ENCODE data around the gene GJA8.

DNA sequence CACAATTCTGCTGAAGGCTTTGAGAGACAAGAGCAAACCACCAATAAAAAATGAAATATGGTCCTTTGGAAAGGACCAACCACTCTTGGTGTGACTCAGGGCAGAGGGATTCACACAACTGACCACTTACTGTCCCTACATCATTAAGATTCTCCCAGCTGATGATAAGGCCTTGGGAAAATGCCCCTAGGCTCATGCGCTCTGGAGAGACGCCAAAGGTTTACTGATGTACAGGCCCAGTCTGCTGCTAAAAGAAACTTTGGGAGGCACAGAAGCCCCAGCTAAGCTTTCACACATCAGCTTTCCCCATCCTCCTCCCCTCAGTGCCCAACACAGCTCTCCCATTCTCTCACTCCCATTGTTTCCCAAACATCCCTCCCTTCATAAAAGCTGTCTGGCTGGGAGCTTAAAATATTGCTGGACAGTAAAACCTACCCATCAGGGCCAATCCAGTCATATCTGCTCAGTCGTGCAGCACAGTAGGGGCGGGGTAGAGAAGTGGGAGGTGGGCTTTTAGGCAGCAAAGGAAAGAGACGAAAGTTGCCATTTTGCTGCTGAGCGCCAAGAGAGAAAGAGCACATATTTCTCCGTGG, at the start of gene GJA8:
- TF ChIP-seq, protein P1, sequence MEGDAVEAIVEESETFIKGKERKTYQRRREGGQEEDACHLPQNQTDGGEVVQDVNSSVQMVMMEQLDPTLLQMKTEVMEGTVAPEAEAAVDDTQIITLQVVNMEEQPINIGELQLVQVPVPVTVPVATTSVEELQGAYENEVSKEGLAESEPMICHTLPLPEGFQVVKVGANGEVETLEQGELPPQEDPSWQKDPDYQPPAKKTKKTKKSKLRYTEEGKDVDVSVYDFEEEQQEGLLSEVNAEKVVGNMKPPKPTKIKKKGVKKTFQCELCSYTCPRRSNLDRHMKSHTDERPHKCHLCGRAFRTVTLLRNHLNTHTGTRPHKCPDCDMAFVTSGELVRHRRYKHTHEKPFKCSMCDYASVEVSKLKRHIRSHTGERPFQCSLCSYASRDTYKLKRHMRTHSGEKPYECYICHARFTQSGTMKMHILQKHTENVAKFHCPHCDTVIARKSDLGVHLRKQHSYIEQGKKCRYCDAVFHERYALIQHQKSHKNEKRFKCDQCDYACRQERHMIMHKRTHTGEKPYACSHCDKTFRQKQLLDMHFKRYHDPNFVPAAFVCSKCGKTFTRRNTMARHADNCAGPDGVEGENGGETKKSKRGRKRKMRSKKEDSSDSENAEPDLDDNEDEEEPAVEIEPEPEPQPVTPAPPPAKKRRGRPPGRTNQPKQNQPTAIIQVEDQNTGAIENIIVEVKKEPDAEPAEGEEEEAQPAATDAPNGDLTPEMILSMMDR (IDR thresholded peaks at IDR 0.05), result no peak
- no peak for TF ChIP-seq POLR2A (IDR thresholded peaks at IDR 0.05)
